Spleen (tissue), 11 donors: Measurements from ENCODE around the gene NSUN3. TPM values are rescaled to one million over a fixed set of nuclear protein-coding genes. Genes with fewer than 3 reads are reported as not detected.

ENCODE experiments used
- DNase-seq: peaks from one replicate; pipeline ENCODE4 v3.0.0-alpha.2; 2020
- H3K27ac ChIP-seq, 8 donors: fragments of 200-600 bp; sonication (generic) in 7 of 8; 1 replicate in 4 of 8; 2 replicates in 4 of 8; pipeline versions ENCODE4 v1.5.0 to v1.8.0; 2016 to 2021; ENCODE audit warnings: inconsistent platforms in 4 of 8, mild to moderate bottlenecking in 4 of 8, moderate library complexity in 1 of 8
- H3K27me3 ChIP-seq, 7 donors: fragments of 200-600 bp; sonication (generic) in 6 of 7; replicated peaks in 1 of 7; 1 replicate in 4 of 7; 2 replicates in 3 of 7; pipeline versions ENCODE4 v1.5.0 to v1.8.0; 2016 to 2021; ENCODE audit warnings: inconsistent platforms in 3 of 7, mild to moderate bottlenecking in 1 of 7
- H3K36me3 ChIP-seq, 6 donors: fragments of 200-600 bp; sonication (generic) in 5 of 6; 1 replicate in 4 of 6; 2 replicates in 2 of 6; pipeline versions ENCODE4 v1.5.0 to v1.8.0; 2016 to 2021; ENCODE audit warnings: inconsistent platforms in 2 of 6
- H3K4me1 ChIP-seq, 6 donors: fragments of 200-600 bp; sonication (generic) in 5 of 6; 1 replicate in 3 of 6; 2 replicates in 3 of 6; pipeline versions ENCODE4 v1.5.0 to v1.8.0; 2016 to 2021; ENCODE audit warnings: inconsistent platforms in 3 of 6
- H3K4me3 ChIP-seq, 8 donors: fragments of 200-600 bp; sonication (generic) in 7 of 8; 1 replicate in 4 of 8; 2 replicates in 4 of 8; pipeline versions ENCODE4 v1.5.0 to v1.8.0; 2016 to 2021; ENCODE audit warnings: inconsistent platforms in 4 of 8, mild to moderate bottlenecking in 4 of 8, moderate library complexity in 2 of 8
- H3K9me3 ChIP-seq, 8 donors: fragments of 200-600 bp; sonication (generic) in 7 of 8; 1 replicate in 4 of 8; 2 replicates in 4 of 8; pipeline versions ENCODE4 v1.5.0 to v1.8.0; 2016 to 2021; ENCODE audit warnings: inconsistent platforms in 4 of 8
- POLR2A ChIP-seq, 3 donors: fragments of 450-650 bp; IDR thresholded peaks; one replicate each; pipeline ENCODE4 v1.5.1; 2017; ENCODE audit warnings: antibody characterized with exemption in 3 of 3, mild to moderate bottlenecking in 1 of 3
- POLR2AphosphoS5 ChIP-seq, 3 donors: sonication (generic); formaldehyde crosslinking; IDR thresholded peaks; one replicate each; pipeline ENCODE4 v1.5.1; 2017; ENCODE audit warnings: antibody characterized with exemption in 3 of 3
- WGBS, 5 donors: extraction: QIAGEN DNeasy Blood & Tissue Kit in 3 of 5; methylation state at CpG; one replicate each; pipeline versions ENCODE4 v1.1.5 to v1.1.7; 2013 to 2018; 5-methylcytosine and 5-hydroxymethylcytosine counted together
- intact Hi-C: fragments of 100-400 bp; cut with DNase I; formaldehyde crosslinking; loops from one replicate; pipeline ENCODE4 v1.15.0; 2023; ENCODE audit warnings: low total_unique reads
- polyA plus RNA-seq, 3 donors: library from polyadenylated mRNA; stranded (reverse); fragments of 200-250 nt; gene quantifications; one replicate each; pipeline ENCODE4 v1.2.1, GENCODE V29; 2013
- total RNA-seq, 7 donors: library from RNA; depleted of rRNA in 3 of 7; stranded (reverse); fragments of >200 nt in 3 of 7; fragmentation: NEBNext Ultra II Directional in 4 of 7; extraction: Animal tissue kit (Norgen Biotek cat#: 25700) in 4 of 7; gene quantifications; one replicate each; pipeline versions ENCODE4 v1.1.0 to v1.2.1, GENCODE V29; 2016 to 2021
- TF ChIP-seq, protein P1 (sequence below), 11 experiments: fragments of 200-600 bp in 7 of 11; fragments of 450-650 bp in 4 of 11; sonication (generic) in 4 of 11; IDR thresholded peaks in 8 of 11; conservative IDR thresholded peaks in 3 of 11; 1 replicate in 7 of 11; 2 replicates in 4 of 11; pipeline versions ENCODE4 v1.4.0 to v1.8.0; 2016 to 2021; ENCODE audit warnings: antibody characterized with exemption in 11 of 11, inconsistent platforms in 4 of 11, mild to moderate bottlenecking in 1 of 11
- donor health status: healthy with polysubstance abuse.
- donor health status: DM: no; HTN: no; CAD: no; lungs with moderate emphysema.
- donor health status: DM: no; HTN: no; CAD: no.
- donor health status: Bipolar disorder and iron deficiency.
- donor health status: healthy.
- donor health status: DM: no; HTN: no; CAD: no.
- donor health status: DM: yes; HTN: yes; CAD: no.

Gene NSUN3
- total and polyA plus RNA-seq, 10 donors, result 3.0 to 28.5 (median 21.0) TPM

GRCh38 chr3:94081884-94082283 is 19.0 kb downstream of the NSUN3 start:
- Histone ChIP-seq H3K27ac (no peak overlapping the region), H3K4me1 (peaks cover 0 to 28% (median 7%) of the 10 kb centered on the region in 6 donors), H3K9me3 (no peaks in the 10 kb centered on the region), H3K4me3 (no peak overlapping the region), H3K36me3 (peaks cover 0 to 60% (median 15%) of the 10 kb centered on the region in 6 donors), H3K27me3 (no peaks in the 10 kb centered on the region)
- TF ChIP-seq, protein P1, sequence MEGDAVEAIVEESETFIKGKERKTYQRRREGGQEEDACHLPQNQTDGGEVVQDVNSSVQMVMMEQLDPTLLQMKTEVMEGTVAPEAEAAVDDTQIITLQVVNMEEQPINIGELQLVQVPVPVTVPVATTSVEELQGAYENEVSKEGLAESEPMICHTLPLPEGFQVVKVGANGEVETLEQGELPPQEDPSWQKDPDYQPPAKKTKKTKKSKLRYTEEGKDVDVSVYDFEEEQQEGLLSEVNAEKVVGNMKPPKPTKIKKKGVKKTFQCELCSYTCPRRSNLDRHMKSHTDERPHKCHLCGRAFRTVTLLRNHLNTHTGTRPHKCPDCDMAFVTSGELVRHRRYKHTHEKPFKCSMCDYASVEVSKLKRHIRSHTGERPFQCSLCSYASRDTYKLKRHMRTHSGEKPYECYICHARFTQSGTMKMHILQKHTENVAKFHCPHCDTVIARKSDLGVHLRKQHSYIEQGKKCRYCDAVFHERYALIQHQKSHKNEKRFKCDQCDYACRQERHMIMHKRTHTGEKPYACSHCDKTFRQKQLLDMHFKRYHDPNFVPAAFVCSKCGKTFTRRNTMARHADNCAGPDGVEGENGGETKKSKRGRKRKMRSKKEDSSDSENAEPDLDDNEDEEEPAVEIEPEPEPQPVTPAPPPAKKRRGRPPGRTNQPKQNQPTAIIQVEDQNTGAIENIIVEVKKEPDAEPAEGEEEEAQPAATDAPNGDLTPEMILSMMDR (IDR thresholded peaks at IDR 0.05 in 8 of 11, conservative IDR thresholded peaks at IDR 0.05 in 3 of 11), result no peak
- TF ChIP-seq POLR2A (IDR thresholded peaks at IDR 0.05) (no peak), POLR2AphosphoS5 (IDR thresholded peaks at IDR 0.05) (no peak)
- 94 to 98% (median 96%) methylated on average over 5 of the region's 5 CpGs for WGBS, 5 donors
- DNase-seq, result no peak
- intact Hi-C loops, result no loop called here

DNA sequence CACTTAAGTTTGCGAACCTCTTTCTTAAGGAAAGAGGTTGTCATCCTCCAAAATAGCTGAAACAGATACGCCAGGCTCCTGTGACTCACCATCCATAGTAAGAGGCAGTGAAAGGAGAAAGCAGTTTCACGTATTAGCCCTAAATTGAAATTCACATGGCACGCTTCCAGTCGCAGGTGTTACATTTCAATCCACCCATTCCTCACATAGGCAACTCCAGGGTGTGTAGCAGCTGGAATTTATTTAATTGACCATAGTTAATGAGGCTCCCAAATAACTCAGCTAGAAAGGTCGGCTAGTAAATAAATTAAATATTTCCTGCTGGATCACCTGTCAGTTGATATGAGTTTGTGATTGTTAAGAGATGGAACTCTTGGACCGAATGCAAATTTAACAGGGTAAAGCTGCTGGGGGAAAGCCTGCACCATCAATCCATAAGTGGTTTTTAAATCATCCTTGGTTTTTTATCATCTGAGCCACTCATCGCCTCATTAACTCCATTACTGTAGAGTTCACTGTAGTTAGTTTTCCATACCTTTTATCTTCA is 19.6 kb downstream of the NSUN3 start:
- Histone ChIP-seq H3K4me1 (peaks cover 0 to 28% (median 7%) of the 10 kb centered on the region in 6 donors), H3K27ac (no peak overlapping the region), H3K4me3 (no peak overlapping the region), H3K27me3 (no peaks in the 10 kb centered on the region), H3K36me3 (peaks cover 0 to 61% (median 15%) of the 10 kb centered on the region in 6 donors), H3K9me3 (no peaks in the 10 kb centered on the region)
- intact Hi-C loops, result no loop called here
- no peak for DNase-seq
- WGBS, 5 donors, result 93 to 97% (median 95%) methylated on average over 8 of the region's 8 CpGs
- TF ChIP-seq POLR2AphosphoS5 (IDR thresholded peaks at IDR 0.05) (no peak), POLR2A (IDR thresholded peaks at IDR 0.05) (no peak)
- TF ChIP-seq, protein P1 (IDR thresholded peaks at IDR 0.05 in 8 of 11, conservative IDR thresholded peaks at IDR 0.05 in 3 of 11), result no peak

DNA sequence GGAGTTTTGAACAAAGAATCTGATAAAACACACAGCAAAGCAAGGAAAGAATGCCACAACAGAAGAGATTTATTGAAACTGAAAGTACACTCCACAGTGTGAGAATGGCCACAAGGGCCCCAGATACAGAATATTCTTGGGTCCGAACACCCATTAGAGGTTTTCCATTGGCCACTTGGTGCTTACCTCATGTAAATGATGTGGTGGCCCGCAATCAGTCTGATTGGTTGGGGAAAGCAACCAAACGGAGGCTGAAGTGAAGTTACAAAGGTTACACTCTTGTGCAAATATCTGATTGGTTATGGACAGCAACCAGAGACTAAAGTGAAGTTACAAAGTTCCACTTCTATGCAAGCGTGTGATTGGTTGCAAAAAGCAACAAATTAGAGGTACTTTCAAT is 20.4 kb downstream of the NSUN3 start:
- Histone ChIP-seq H3K4me3 (no peak overlapping the region), H3K36me3 (peaks cover 0 to 69% (median 15%) of the 10 kb centered on the region in 6 donors), H3K4me1 (peaks cover 0 to 28% (median 7%) of the 10 kb centered on the region in 6 donors), H3K27ac (no peak overlapping the region), H3K9me3 (no peaks in the 10 kb centered on the region), H3K27me3 (no peaks in the 10 kb centered on the region)
- WGBS, 5 donors, result 80 to 88% (median 83%) methylated on average over 4 of the region's 4 CpGs
- no peak for DNase-seq
- intact Hi-C loops, result no loop called here
- TF ChIP-seq, protein P1 (IDR thresholded peaks at IDR 0.05 in 8 of 11, conservative IDR thresholded peaks at IDR 0.05 in 3 of 11), result no peak
- TF ChIP-seq POLR2A (IDR thresholded peaks at IDR 0.05) (no peak), POLR2AphosphoS5 (IDR thresholded peaks at IDR 0.05) (no peak)

DNA sequence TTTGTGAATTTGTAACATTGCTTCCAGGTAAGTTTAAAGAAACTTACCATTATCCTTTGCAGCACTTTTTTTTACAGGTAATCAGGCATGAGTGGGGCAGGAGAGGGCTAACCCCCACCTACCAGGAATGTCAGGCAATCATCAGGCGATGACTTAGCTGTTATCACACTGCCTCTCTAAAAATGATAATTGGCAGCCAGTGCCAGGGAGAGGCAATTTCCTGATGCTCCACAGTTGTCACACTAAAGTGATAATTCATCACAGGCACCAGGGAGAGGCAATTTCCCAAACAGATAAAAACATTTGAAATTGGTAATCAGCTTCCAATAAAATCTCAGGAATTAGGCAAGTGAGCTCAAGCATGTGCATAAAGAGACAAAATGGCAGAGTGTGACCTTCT is 26.3 kb downstream of the NSUN3 start:
- Histone ChIP-seq H3K9me3 (no peaks in the 10 kb centered on the region), H3K4me1 (no peaks in the 10 kb centered on the region), H3K36me3 (peaks cover under 1 to 93% (median 20%) of the 10 kb centered on the region in 6 donors), H3K27ac (no peak overlapping the region), H3K4me3 (no peak overlapping the region), H3K27me3 (no peaks in the 10 kb centered on the region)
- intact Hi-C loops, result no loop called here
- DNase-seq, result no peak
- WGBS, 5 donors, result 86 to 100% (median 91%) methylated on average over 1 of the region's 1 CpG
- TF ChIP-seq, protein P1 (IDR thresholded peaks at IDR 0.05 in 8 of 11, conservative IDR thresholded peaks at IDR 0.05 in 3 of 11), result no peak
- TF ChIP-seq POLR2A (IDR thresholded peaks at IDR 0.05) (no peak), POLR2AphosphoS5 (IDR thresholded peaks at IDR 0.05) (no peak)
